Adrenal gland (tissue), 5 donors: ENCODE measurements around the gene SIRT3.

Source experiments
- CTCF ChIP-seq, 6 experiments: fragments of 450-650 bp in 4 of 6; fragments of 200-600 bp in 2 of 6; sonication (generic) in 1 of 6; IDR thresholded peaks; 1 replicate in 5 of 6; 2 replicates in 1 of 6; pipeline versions ENCODE4 v1.5.1 to v1.8.0; 2016 to 2021; ENCODE audit warnings: antibody characterized with exemption in 6 of 6, mild to moderate bottlenecking in 2 of 6, moderate library complexity in 1 of 6
- POLR2A ChIP-seq, 2 donors: fragments of 450-650 bp; IDR thresholded peaks; one replicate each; pipeline ENCODE4 v1.6.1; 2017; ENCODE audit warnings: antibody characterized with exemption in 2 of 2, mild to moderate bottlenecking in 2 of 2, moderate library complexity in 1 of 2
- donor health status: DM: no; HTN: no; CAD: no.

- no peak for TF ChIP-seq CTCF (IDR thresholded peaks at IDR 0.05)
- no peak for TF ChIP-seq POLR2A (IDR thresholded peaks at IDR 0.05)
Measured at GRCh38 chr11:279966-280705, 44.0 kb upstream of the SIRT3 start.
